ENCODE measurements around the gene TJP1.
A peak's percentile ranks its signal among the peaks of the same experiment; 100 is the strongest.

Gene TJP1

GRCh38 chr15:29822100-29822683 lies at the start of gene TJP1:
TJP1 (minus strand) TSS chr15:29822468; CDS start chr15:29822028, 440 bp downstream.
- H3K9ac ChIP-seq (ENCODE audit: low read depth, low read length) = peak within 1 kb of the TSS; percentile 83
- H3K9me3 ChIP-seq (ENCODE audit: insufficient read depth, low read depth, low read length) = no peaks in the 10 kb centered on the region
- peaks cover 6% of the 10 kb centered on the region; the same call in 1 of the 2 replicates for H3K4me1 ChIP-seq (ENCODE audit: insufficient read depth, low read length)
- peak within 1 kb of the TSS; percentile 49 for H3K27ac ChIP-seq (ENCODE audit: low read length)
- peak within 1 kb of the TSS; percentile 96 for H3K4me3 ChIP-seq (ENCODE audit: low read length)
- no peaks in the 10 kb centered on the region for H3K36me3 ChIP-seq (ENCODE audit: insufficient read depth, low read depth, low read length)
- peaks cover 11% of the 10 kb centered on the region; the same call in 1 of the 2 replicates for H3K27me3 ChIP-seq (ENCODE audit: insufficient read depth, low read length)

GRCh38 chr15:29871401-29871800 lies 49.1 kb upstream of the TJP1 start:
- H3K36me3 ChIP-seq (ENCODE audit: insufficient read depth, low read depth, low read length) = no peaks in the 10 kb centered on the region
- no peak overlapping the region for H3K4me3 ChIP-seq (ENCODE audit: low read length)
- no peaks in the 10 kb centered on the region for H3K4me1 ChIP-seq (ENCODE audit: insufficient read depth, low read length)
- H3K9me3 ChIP-seq (ENCODE audit: insufficient read depth, low read depth, low read length) = no peaks in the 10 kb centered on the region
- H3K9ac ChIP-seq (ENCODE audit: low read depth, low read length) = no peak overlapping the region
- no peak overlapping the region for H3K27ac ChIP-seq (ENCODE audit: low read length)
- H3K27me3 ChIP-seq (ENCODE audit: insufficient read depth, low read length) = no peaks in the 10 kb centered on the region

GRCh38 chr15:29870495-29871151 lies 48.4 kb upstream of the TJP1 start:
- H3K27me3 ChIP-seq (ENCODE audit: insufficient read depth, low read length) = no peaks in the 10 kb centered on the region
- no peak overlapping the region for H3K4me3 ChIP-seq (ENCODE audit: low read length)
- H3K4me1 ChIP-seq (ENCODE audit: insufficient read depth, low read length) = no peaks in the 10 kb centered on the region
- H3K27ac ChIP-seq (ENCODE audit: low read length) = no peak overlapping the region
- no peaks in the 10 kb centered on the region for H3K9me3 ChIP-seq (ENCODE audit: insufficient read depth, low read depth, low read length)
- no peak overlapping the region for H3K9ac ChIP-seq (ENCODE audit: low read depth, low read length)
- H3K36me3 ChIP-seq (ENCODE audit: insufficient read depth, low read depth, low read length) = no peaks in the 10 kb centered on the region

DNA sequence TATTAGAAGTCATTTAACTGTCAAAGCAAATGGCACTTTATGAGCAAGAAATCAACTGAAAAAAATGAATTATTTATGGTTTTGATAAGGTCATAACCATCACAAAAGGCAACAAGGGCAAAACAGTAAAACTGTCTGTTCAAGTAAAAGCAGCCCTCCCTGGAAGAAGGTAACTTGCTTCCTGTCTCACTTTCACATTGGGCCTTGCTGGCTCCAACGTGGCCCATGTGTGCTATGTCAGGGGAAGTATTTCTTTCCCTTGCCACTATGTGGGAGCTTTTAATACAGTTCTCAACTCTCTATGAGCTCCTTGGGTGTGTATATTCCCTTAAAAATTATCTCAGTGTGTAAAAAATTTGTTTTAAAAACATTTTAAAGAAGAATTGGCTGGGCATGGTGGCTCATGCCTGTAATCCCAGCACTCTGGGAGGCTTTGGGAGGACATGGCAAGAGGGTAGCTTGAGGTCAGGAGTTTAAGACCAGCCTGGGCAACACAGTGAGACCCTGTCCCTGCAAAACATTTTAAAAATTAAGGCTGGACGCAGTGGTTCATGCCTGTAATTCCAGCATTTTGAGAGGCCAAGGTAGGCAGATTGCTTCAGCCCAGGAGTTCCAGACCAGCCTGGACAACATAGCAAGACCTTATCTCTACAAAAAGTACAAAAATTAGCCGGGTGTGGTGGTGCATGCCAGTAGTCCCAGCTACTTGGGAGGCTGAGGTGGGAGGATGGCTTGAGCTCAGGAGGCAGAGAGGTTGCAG lies 45.2 kb upstream of the TJP1 start:
- no peak overlapping the region for H3K27ac ChIP-seq (ENCODE audit: low read length)
- H3K4me1 ChIP-seq (ENCODE audit: insufficient read depth, low read length) = peaks cover 8% of the 10 kb centered on the region; the same call in 1 of the 2 replicates
- H3K27me3 ChIP-seq (ENCODE audit: insufficient read depth, low read length) = no peaks in the 10 kb centered on the region
- H3K4me3 ChIP-seq (ENCODE audit: low read length) = no peak overlapping the region
- no peaks in the 10 kb centered on the region for H3K9me3 ChIP-seq (ENCODE audit: insufficient read depth, low read depth, low read length)
- no peak overlapping the region for H3K9ac ChIP-seq (ENCODE audit: low read depth, low read length)
- no peaks in the 10 kb centered on the region for H3K36me3 ChIP-seq (ENCODE audit: insufficient read depth, low read depth, low read length)

DNA sequence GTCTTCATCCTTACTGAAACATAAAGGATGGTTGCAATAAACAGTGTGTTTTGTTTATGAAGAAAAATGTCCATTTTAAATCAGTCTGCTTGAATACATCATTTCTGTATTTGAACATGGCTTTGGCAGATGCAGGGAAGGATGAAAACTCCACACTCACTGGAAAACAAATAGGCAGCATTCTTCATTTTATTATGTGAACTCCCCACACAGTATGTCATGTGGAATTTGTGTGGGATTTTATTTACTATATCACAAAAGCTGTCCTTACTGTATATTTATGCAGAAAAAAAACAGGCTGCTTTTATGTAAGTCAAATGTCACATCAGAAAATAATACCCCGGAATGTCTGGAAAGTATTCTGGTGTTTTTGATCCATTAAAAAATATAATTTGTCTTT lies 44.1 kb upstream of the TJP1 start:
- H3K9me3 ChIP-seq (ENCODE audit: insufficient read depth, low read depth, low read length) = no peaks in the 10 kb centered on the region
- no peak overlapping the region for H3K9ac ChIP-seq (ENCODE audit: low read depth, low read length)
- H3K27ac ChIP-seq (ENCODE audit: low read length) = no peak overlapping the region
- H3K4me1 ChIP-seq (ENCODE audit: insufficient read depth, low read length) = peaks cover 8% of the 10 kb centered on the region; the same call in 1 of the 2 replicates
- no peak overlapping the region for H3K4me3 ChIP-seq (ENCODE audit: low read length)
- H3K36me3 ChIP-seq (ENCODE audit: insufficient read depth, low read depth, low read length) = no peaks in the 10 kb centered on the region
- no peaks in the 10 kb centered on the region for H3K27me3 ChIP-seq (ENCODE audit: insufficient read depth, low read length)

- Histone ChIP-seq H3K4me1 (ENCODE audit: insufficient read depth, low read length) (peaks cover 8% of the 10 kb centered on the region; the same call in 1 of the 2 replicates), H3K36me3 (ENCODE audit: insufficient read depth, low read depth, low read length) (no peaks in the 10 kb centered on the region), H3K9ac (ENCODE audit: low read depth, low read length) (no peak overlapping the region), H3K4me3 (ENCODE audit: low read length) (no peak overlapping the region), H3K27me3 (ENCODE audit: insufficient read depth, low read length) (no peaks in the 10 kb centered on the region), H3K9me3 (ENCODE audit: insufficient read depth, low read depth, low read length) (no peaks in the 10 kb centered on the region), H3K27ac (ENCODE audit: low read length) (no peak overlapping the region)
Observed at GRCh38 chr15:29864501-29864900, 42.2 kb upstream of the TJP1 start.

- H3K9me3 ChIP-seq (ENCODE audit: insufficient read depth, low read depth, low read length) = no peaks in the 10 kb centered on the region
- no peak overlapping the region for H3K4me3 ChIP-seq (ENCODE audit: low read length)
- H3K36me3 ChIP-seq (ENCODE audit: insufficient read depth, low read depth, low read length) = no peaks in the 10 kb centered on the region
- H3K27ac ChIP-seq (ENCODE audit: low read length) = no peak overlapping the region
- no peak overlapping the region for H3K9ac ChIP-seq (ENCODE audit: low read depth, low read length)
- peaks cover 8% of the 10 kb centered on the region; the same call in 1 of the 2 replicates for H3K4me1 ChIP-seq (ENCODE audit: insufficient read depth, low read length)
- no peaks in the 10 kb centered on the region for H3K27me3 ChIP-seq (ENCODE audit: insufficient read depth, low read length)
Observed at GRCh38 chr15:29863438-29863837, 41.2 kb upstream of the TJP1 start.

DNA sequence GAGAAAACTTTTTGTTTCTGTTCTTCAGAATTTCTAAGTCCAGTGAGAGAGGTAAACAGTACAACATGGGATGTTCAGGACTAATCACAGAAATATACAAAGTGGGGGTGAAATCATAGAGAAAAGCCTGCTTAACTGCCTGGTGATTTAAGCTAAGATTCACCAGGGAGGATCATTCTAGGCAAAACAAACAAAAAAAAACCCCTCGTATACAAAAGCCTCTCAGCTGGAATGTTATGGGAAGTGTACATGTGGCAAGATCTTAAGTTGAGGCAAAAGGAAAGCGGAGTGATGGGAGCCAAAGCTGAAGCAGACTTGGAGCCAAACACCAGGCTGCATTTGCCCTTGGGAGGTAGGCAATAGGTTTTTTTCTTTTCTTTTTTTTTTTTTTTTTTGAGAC lies 40.0 kb upstream of the TJP1 start:
- no peaks in the 10 kb centered on the region for H3K27me3 ChIP-seq (ENCODE audit: insufficient read depth, low read length)

DNA sequence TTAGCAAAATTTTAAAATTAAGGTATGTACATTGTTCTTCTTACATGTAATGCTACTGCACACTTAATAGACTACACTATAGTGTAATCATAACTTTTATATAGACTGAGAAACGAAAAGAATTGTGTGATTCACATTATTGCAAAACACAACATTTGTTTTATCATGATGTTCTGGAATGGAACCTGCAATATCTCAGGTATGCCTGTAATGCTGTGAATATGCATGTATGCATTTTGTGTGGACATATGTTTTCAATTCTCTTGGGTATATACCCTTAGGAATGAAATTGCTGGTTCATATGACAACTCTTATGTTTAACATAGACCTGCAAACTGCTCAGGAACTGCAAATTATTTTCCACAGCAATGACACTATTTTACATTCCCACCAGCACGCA lies 38.6 kb upstream of the TJP1 start:
- H3K9me3 ChIP-seq (ENCODE audit: insufficient read depth, low read depth, low read length) = no peaks in the 10 kb centered on the region
- H3K9ac ChIP-seq (ENCODE audit: low read depth, low read length) = no peak overlapping the region
- H3K27ac ChIP-seq (ENCODE audit: low read length) = no peak overlapping the region
- no peak overlapping the region for H3K4me3 ChIP-seq (ENCODE audit: low read length)
- H3K36me3 ChIP-seq (ENCODE audit: insufficient read depth, low read depth, low read length) = no peaks in the 10 kb centered on the region
- no peaks in the 10 kb centered on the region for H3K27me3 ChIP-seq (ENCODE audit: insufficient read depth, low read length)
- H3K4me1 ChIP-seq (ENCODE audit: insufficient read depth, low read length) = peaks cover 12% of the 10 kb centered on the region; the same call in 1 of the 2 replicates

More for the DNA sequence above, 40.0 kb upstream of the TJP1 start:
- no peaks in the 10 kb centered on the region for H3K36me3 ChIP-seq (ENCODE audit: insufficient read depth, low read depth, low read length)
- no peaks in the 10 kb centered on the region for H3K9me3 ChIP-seq (ENCODE audit: insufficient read depth, low read depth, low read length)
- no peak overlapping the region for H3K4me3 ChIP-seq (ENCODE audit: low read length)
- no peak overlapping the region for H3K9ac ChIP-seq (ENCODE audit: low read depth, low read length)
- no peak overlapping the region for H3K27ac ChIP-seq (ENCODE audit: low read length)
- peaks cover 11% of the 10 kb centered on the region; the same call in 1 of the 2 replicates for H3K4me1 ChIP-seq (ENCODE audit: insufficient read depth, low read length)

DNA sequence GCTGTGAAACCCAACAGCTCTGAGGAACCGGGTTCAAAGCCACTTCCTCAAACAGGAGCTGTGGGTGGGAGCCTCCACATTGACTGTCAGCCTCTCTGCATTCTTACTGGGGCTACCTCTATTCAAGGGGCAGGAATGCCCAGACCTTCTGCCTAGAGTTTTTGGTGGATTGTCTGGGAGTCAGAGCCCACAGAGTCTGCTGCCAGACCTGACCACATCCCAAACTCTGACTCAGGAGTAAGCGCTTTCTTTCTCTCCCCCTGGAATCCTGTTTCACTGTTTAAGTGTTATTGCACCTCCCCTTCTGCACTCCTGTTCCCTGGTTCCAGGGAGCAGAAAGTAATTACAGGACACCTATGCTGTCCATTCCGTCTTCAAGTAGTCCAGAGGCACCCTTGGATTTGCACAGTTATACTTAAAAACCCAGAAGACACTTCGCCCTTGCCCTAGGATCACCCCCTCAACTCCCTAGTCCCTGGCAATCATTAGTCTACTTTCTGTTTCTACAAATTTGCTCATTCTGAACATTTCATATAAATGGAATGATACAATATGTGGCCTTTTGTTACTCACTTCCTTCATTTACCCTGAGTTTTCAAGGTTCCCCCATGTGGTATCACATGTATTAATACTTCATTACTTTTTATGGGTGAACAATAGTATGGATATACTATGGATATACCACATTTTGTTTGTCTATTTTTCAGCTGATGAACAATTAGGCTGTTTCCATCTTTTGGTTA lies 37.9 kb upstream of the TJP1 start:
- Histone ChIP-seq H3K27me3 (ENCODE audit: insufficient read depth, low read length) (no peaks in the 10 kb centered on the region), H3K36me3 (ENCODE audit: insufficient read depth, low read depth, low read length) (no peaks in the 10 kb centered on the region), H3K4me1 (ENCODE audit: insufficient read depth, low read length) (peaks cover 9% of the 10 kb centered on the region; the same call in 1 of the 2 replicates), H3K4me3 (ENCODE audit: low read length) (no peak overlapping the region), H3K27ac (ENCODE audit: low read length) (no peak overlapping the region), H3K9me3 (ENCODE audit: insufficient read depth, low read depth, low read length) (no peaks in the 10 kb centered on the region), H3K9ac (ENCODE audit: low read depth, low read length) (no peak overlapping the region)

- H3K27ac ChIP-seq (ENCODE audit: low read length) = no peak overlapping the region
- H3K4me1 ChIP-seq (ENCODE audit: insufficient read depth, low read length) = 0 out of 2 replicates have a peak, but pooled peaks cover 7% of the 10 kb centered on the region
- no peaks in the 10 kb centered on the region for H3K27me3 ChIP-seq (ENCODE audit: insufficient read depth, low read length)
- H3K9me3 ChIP-seq (ENCODE audit: insufficient read depth, low read depth, low read length) = no peaks in the 10 kb centered on the region
- H3K4me3 ChIP-seq (ENCODE audit: low read length) = no peak overlapping the region
- H3K36me3 ChIP-seq (ENCODE audit: insufficient read depth, low read depth, low read length) = no peaks in the 10 kb centered on the region
- H3K9ac ChIP-seq (ENCODE audit: low read depth, low read length) = no peak overlapping the region
Observed at GRCh38 chr15:29859293-29859692, 37.0 kb upstream of the TJP1 start.
